ENCODE results near the gene NOC4L. TPM values are rescaled to one million over a fixed set of nuclear protein-coding genes. Genes with fewer than 3 reads are reported as not detected.

Gene NOC4L
- total RNA-seq, 1 donor from 2014 or later = 3.5 TPM

DNA sequence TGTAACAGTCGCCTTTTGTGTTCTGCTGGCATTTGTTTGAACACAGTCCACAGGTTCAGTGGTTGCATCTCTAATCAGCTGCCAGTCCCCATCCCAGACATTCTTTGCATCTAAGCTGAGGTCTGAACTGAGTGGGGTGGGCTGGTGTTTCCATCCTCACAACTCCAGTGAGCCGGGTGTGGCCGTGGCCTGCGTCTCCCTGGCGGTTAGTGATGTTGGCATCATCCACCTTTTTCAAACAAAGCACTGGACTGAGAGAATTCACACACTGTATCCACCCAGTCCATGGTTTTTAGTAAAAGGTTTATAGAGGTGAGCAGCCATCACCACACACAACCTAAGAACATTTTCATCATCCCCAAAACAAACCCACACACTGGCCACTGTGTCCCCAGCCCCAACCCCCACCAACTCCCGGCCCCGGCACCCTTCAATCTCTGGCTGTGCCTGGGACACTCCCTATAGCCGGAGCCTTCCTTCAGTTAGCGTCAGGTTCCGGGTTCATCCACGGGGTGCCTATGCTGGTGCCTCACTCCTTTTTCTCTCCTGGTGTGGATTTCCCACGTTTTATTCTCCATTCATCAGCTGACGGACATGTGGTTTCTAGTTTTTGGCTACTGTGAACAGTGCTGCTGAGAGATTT, 6.7 kb upstream of the NOC4L start:
- no peak overlapping the region for H3K27ac Mint-ChIP-seq

GRCh38 chr12:132138941-132139871, 5.1 kb upstream of the NOC4L start:
- no peak overlapping the region for H3K4me3 Mint-ChIP-seq
- H3K27ac ChIP-seq = no peak overlapping the region
- H3K4me2 ChIP-seq = no peak overlapping the region
- H3K27me3 ChIP-seq = no peaks in the 10 kb centered on the region
- H3K4me1 ChIP-seq = peaks cover 5% of the 10 kb centered on the region
- no peak overlapping the region for H3K9ac ChIP-seq
- H3F3A ChIP-seq (ENCODE audit: low read depth) = peaks cover 12% of the 10 kb centered on the region
- peaks cover 5% of the 10 kb centered on the region for H3K27me3 Mint-ChIP-seq (ENCODE audit: insufficient read depth, low read depth)
- peaks cover 14% of the 10 kb centered on the region for H4K20me1 ChIP-seq (ENCODE audit: low read depth)
- peaks cover 14% of the 10 kb centered on the region for H3K36me3 Mint-ChIP-seq
- H3K4me3 ChIP-seq = no peak overlapping the region
- no peak for DNase-seq (ENCODE audit: low spot score)
- no peaks in the 10 kb centered on the region for H3K36me3 ChIP-seq
- no peaks in the 10 kb centered on the region for H3K9me3 Mint-ChIP-seq
- TF ChIP-seq EZH2phosphoT487 (IDR thresholded peaks at IDR 0.05) = no peak
- TF ChIP-seq EZH2 (IDR thresholded peaks at IDR 0.05) = no peak
- no peak for TF ChIP-seq CTCF (IDR thresholded peaks at IDR 0.05)
- peaks cover 6% of the 10 kb centered on the region for H3K4me1 Mint-ChIP-seq
- H3K79me2 ChIP-seq (ENCODE audit: low read depth) = peaks cover 11% of the 10 kb centered on the region
- no peak overlapping the region for H2AFZ ChIP-seq (replicated peaks)
- no peaks in the 10 kb centered on the region for H3K9me3 ChIP-seq (ENCODE audit: low read depth)
- no peak overlapping the region for H3K27ac Mint-ChIP-seq

More for the DNA sequence above, 6.7 kb upstream of the NOC4L start:
- H3K4me1 Mint-ChIP-seq = peaks cover 2% of the 10 kb centered on the region
- Histone ChIP-seq H3K4me3 (no peak overlapping the region), H3K27ac (no peak overlapping the region), H2AFZ (replicated peaks) (no peak overlapping the region), H3K79me2 (ENCODE audit: low read depth) (no peaks in the 10 kb centered on the region), H3K4me1 (no peaks in the 10 kb centered on the region), H3K4me2 (no peak overlapping the region), H3K9ac (no peak overlapping the region), H3F3A (ENCODE audit: low read depth) (peaks cover 17% of the 10 kb centered on the region), H4K20me1 (ENCODE audit: low read depth) (peaks cover 6% of the 10 kb centered on the region), H3K27me3 (no peaks in the 10 kb centered on the region), H3K36me3 (no peaks in the 10 kb centered on the region), H3K9me3 (ENCODE audit: low read depth) (no peaks in the 10 kb centered on the region)
- TF ChIP-seq CTCF (IDR thresholded peaks at IDR 0.05) (no peak), EZH2 (IDR thresholded peaks at IDR 0.05) (no peak), EZH2phosphoT487 (IDR thresholded peaks at IDR 0.05) (no peak)
- peaks cover 9% of the 10 kb centered on the region for H3K27me3 Mint-ChIP-seq (ENCODE audit: insufficient read depth, low read depth)
- H3K36me3 Mint-ChIP-seq = peaks cover 12% of the 10 kb centered on the region
- no peak overlapping the region for H3K4me3 Mint-ChIP-seq
- H3K9me3 Mint-ChIP-seq = no peaks in the 10 kb centered on the region
- DNase-seq (ENCODE audit: low spot score) = no peak

DNA sequence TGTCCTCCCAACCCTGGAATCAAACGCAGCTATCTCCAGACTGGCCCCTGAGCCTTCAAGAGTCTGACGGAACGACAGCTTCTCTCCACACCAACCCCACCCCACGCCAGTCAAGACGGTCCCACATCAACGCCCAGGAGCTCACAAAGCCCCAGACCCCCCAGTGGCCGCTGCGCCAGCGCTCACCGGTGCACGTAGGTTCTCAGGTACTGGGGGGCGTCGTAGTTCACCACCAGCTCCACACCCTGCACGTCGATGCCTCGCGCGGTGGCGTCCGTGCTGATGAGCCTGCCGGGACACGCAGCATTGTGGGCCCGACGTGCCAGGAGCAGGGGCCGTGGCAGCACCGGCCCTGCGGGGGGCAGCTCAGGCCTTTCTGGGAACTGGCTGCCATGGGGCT, 4.3 kb upstream of the NOC4L start:
- Histone ChIP-seq H4K20me1 (ENCODE audit: low read depth) (peaks cover 14% of the 10 kb centered on the region), H3K79me2 (ENCODE audit: low read depth) (peaks cover 17% of the 10 kb centered on the region), H3K27ac (no peak overlapping the region), H2AFZ (replicated peaks) (no peak overlapping the region), H3K4me1 (peaks cover 5% of the 10 kb centered on the region), H3K9ac (no peak overlapping the region), H3F3A (ENCODE audit: low read depth) (peaks cover 12% of the 10 kb centered on the region), H3K9me3 (ENCODE audit: low read depth) (no peaks in the 10 kb centered on the region), H3K27me3 (no peaks in the 10 kb centered on the region), H3K4me2 (no peak overlapping the region), H3K4me3 (no peak overlapping the region), H3K36me3 (no peaks in the 10 kb centered on the region)
- no peak for DNase-seq (ENCODE audit: low spot score)
- Mint-ChIP-seq H3K4me1 (peaks cover 8% of the 10 kb centered on the region), H3K4me3 (no peak overlapping the region), H3K9me3 (no peaks in the 10 kb centered on the region), H3K27me3 (ENCODE audit: insufficient read depth, low read depth) (peaks cover 5% of the 10 kb centered on the region), H3K27ac (no peak overlapping the region), H3K36me3 (peaks cover 14% of the 10 kb centered on the region)
- TF ChIP-seq EZH2phosphoT487 (IDR thresholded peaks at IDR 0.05) (no peak), EZH2 (IDR thresholded peaks at IDR 0.05) (no peak), CTCF (IDR thresholded peaks at IDR 0.05) (no peak)

Measured in neural progenitor cell (in vitro differentiated cells).